ENCODE results near the gene USH1C. TPM values are rescaled to one million over a fixed set of nuclear protein-coding genes. Genes with fewer than 3 reads are reported as not detected.

The USH1C gene
- total and polyA plus RNA-seq, 4 donors: 0.10 to 0.55 (median 0.13) TPM

DNA sequence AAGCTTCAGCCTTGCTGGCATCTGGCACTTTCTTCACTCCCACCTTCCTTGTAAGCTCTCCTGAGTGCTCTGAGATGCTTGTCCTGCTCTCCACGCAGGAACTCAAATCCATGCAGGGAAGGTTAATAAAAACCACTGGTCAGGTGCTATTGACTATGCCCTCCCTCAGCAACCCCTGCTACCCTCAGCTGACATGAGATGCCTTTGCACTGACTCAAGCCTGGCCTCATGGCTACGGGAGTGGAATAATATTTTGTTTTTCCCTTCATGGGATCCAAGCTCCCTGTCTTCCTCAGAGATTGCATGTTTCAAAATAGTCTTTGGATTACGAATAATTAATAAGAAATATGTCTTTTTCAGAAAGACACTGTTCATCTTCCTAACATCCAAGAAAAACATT is 35.9 kb downstream of the USH1C start:
- no peak overlapping the region for H3K9ac ChIP-seq (ENCODE audit: insufficient read depth in 1 of 2, low read length in 2 of 2)
- no peaks in the 10 kb centered on the region for H3K36me3 ChIP-seq (ENCODE audit: control insufficient read depth in 4 of 4, insufficient read depth in 4 of 4, low read length in 4 of 4)
- WGBS, 2 donors: 56 to 76% methylated on average over 3 of the region's 3 CpGs
- H3K4me1 ChIP-seq (ENCODE audit: control insufficient read depth in 5 of 5, insufficient read depth in 5 of 5, low read length in 5 of 5): no peaks in the 10 kb centered on the region
- TF ChIP-seq, protein P1, sequence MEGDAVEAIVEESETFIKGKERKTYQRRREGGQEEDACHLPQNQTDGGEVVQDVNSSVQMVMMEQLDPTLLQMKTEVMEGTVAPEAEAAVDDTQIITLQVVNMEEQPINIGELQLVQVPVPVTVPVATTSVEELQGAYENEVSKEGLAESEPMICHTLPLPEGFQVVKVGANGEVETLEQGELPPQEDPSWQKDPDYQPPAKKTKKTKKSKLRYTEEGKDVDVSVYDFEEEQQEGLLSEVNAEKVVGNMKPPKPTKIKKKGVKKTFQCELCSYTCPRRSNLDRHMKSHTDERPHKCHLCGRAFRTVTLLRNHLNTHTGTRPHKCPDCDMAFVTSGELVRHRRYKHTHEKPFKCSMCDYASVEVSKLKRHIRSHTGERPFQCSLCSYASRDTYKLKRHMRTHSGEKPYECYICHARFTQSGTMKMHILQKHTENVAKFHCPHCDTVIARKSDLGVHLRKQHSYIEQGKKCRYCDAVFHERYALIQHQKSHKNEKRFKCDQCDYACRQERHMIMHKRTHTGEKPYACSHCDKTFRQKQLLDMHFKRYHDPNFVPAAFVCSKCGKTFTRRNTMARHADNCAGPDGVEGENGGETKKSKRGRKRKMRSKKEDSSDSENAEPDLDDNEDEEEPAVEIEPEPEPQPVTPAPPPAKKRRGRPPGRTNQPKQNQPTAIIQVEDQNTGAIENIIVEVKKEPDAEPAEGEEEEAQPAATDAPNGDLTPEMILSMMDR (IDR thresholded peaks at IDR 0.05; ENCODE audit: control extremely low read depth, extremely low read depth): no peak
- ATAC-seq (ENCODE audit: insufficient read depth, low FRiP score) (no peak), DNase-seq (no peak)
- no peak overlapping the region for H3K27ac ChIP-seq (ENCODE audit: low read depth in 1 of 2, low read length in 1 of 2)
- no peaks in the 10 kb centered on the region for H3K27me3 ChIP-seq (ENCODE audit: control insufficient read depth in 3 of 3, insufficient read depth in 3 of 3, low read length in 2 of 3)
- H3K9me3 ChIP-seq (ENCODE audit: control insufficient read depth in 4 of 4, insufficient read depth in 3 of 4, low read length in 3 of 4): no peaks in the 10 kb centered on the region
- no peak overlapping the region for H3K4me3 ChIP-seq

DNA sequence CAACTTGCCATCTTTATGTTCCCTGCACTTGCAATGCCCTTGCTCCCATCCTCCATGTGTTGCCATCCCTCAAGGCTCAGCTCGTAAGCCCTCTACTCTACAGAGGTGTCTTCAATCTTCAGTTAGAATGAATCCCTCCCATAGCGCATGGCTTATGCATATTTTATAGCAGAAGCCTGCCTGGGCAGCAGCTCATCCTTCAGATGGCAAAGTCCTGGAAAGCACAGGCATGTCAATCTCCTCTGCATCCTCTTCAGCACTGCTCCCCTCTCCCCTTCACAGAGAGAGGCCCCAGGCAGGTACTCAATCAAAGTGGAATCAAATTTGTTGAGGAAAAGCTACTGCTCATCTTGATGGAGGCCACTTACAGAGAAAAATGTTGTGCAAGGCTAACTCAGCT is 36.4 kb downstream of the USH1C start:
- no peak overlapping the region for H3K4me3 ChIP-seq
- TF ChIP-seq, protein P1 (IDR thresholded peaks at IDR 0.05; ENCODE audit: control extremely low read depth, extremely low read depth): no peak
- DNase-seq (no peak), ATAC-seq (ENCODE audit: insufficient read depth, low FRiP score) (no peak)
- H3K4me1 ChIP-seq (ENCODE audit: control insufficient read depth in 5 of 5, insufficient read depth in 5 of 5, low read length in 5 of 5): no peaks in the 10 kb centered on the region
- H3K9ac ChIP-seq (ENCODE audit: insufficient read depth in 1 of 2, low read length in 2 of 2): no peak overlapping the region
- H3K9me3 ChIP-seq (ENCODE audit: control insufficient read depth in 4 of 4, insufficient read depth in 3 of 4, low read length in 3 of 4): no peaks in the 10 kb centered on the region
- H3K27me3 ChIP-seq (ENCODE audit: control insufficient read depth in 3 of 3, insufficient read depth in 3 of 3, low read length in 2 of 3): no peaks in the 10 kb centered on the region
- 91 to 92% methylated on average over 2 of the region's 2 CpGs for WGBS, 2 donors
- no peak overlapping the region for H3K27ac ChIP-seq (ENCODE audit: low read depth in 1 of 2, low read length in 1 of 2)
- no peaks in the 10 kb centered on the region for H3K36me3 ChIP-seq (ENCODE audit: control insufficient read depth in 4 of 4, insufficient read depth in 4 of 4, low read length in 4 of 4)

DNA sequence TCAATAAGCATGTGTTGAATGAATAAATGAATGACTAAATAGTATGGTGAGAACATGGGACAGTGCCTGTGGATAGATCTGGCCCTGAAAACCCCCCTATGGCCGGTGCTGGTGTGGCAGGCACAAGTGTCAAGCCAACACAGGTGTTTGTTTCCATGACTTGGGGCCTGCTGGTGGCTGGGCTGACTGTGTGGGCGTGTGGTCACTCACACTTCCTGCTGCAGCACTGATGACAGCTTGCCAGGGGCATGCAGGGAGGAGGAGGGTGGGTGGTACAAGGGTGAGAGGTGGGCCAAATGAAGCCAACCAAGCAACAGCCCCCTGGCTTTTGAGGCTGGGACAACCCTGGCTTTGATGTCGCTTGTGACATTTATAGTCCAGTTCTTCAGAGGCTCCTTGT is 37.3 kb downstream of the USH1C start:
- Histone ChIP-seq H3K27ac (ENCODE audit: low read depth in 1 of 2, low read length in 1 of 2) (no peak overlapping the region), H3K36me3 (ENCODE audit: control insufficient read depth in 4 of 4, insufficient read depth in 4 of 4, low read length in 4 of 4) (no peaks in the 10 kb centered on the region), H3K4me3 (no peak overlapping the region), H3K4me1 (ENCODE audit: control insufficient read depth in 5 of 5, insufficient read depth in 5 of 5, low read length in 5 of 5) (no peaks in the 10 kb centered on the region), H3K27me3 (ENCODE audit: control insufficient read depth in 3 of 3, insufficient read depth in 3 of 3, low read length in 2 of 3) (no peaks in the 10 kb centered on the region), H3K9ac (ENCODE audit: insufficient read depth in 1 of 2, low read length in 2 of 2) (no peak overlapping the region), H3K9me3 (ENCODE audit: control insufficient read depth in 4 of 4, insufficient read depth in 3 of 4, low read length in 3 of 4) (no peaks in the 10 kb centered on the region)
- TF ChIP-seq, protein P1 (IDR thresholded peaks at IDR 0.05; ENCODE audit: control extremely low read depth, extremely low read depth): no peak
- WGBS, 2 donors: 60 to 68% methylated on average over 3 of the region's 3 CpGs
- no peak for ATAC-seq (ENCODE audit: insufficient read depth, low FRiP score)
- no peak for DNase-seq

DNA sequence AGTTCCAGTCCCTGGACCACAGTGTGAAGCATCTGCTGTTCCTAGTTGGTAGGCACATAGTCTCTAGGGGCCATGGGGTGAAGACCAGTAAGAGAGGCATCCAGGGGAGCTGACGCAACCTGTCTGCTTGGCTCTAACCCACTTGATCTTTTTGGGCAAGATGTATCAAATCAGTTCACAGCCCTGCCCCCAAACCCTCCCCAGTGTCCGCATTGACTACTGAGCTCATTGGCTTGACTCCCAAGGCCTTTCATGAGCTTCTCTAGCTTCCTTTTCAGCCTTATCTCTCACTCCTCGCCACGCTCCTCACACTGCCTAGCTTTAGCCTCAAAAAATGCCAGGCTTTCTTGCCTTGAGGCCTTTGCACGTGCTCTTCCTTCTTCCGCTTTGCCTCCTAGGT is 37.9 kb downstream of the USH1C start:
- no peak for ATAC-seq (ENCODE audit: insufficient read depth, low FRiP score)
- 87 to 93% methylated on average over 6 of the region's 6 CpGs for WGBS, 2 donors
- Histone ChIP-seq H3K4me3 (no peak overlapping the region), H3K9ac (ENCODE audit: insufficient read depth in 1 of 2, low read length in 2 of 2) (no peak overlapping the region), H3K27me3 (ENCODE audit: control insufficient read depth in 3 of 3, insufficient read depth in 3 of 3, low read length in 2 of 3) (no peaks in the 10 kb centered on the region), H3K9me3 (ENCODE audit: control insufficient read depth in 4 of 4, insufficient read depth in 3 of 4, low read length in 3 of 4) (no peaks in the 10 kb centered on the region), H3K36me3 (ENCODE audit: control insufficient read depth in 4 of 4, insufficient read depth in 4 of 4, low read length in 4 of 4) (no peaks in the 10 kb centered on the region), H3K4me1 (ENCODE audit: control insufficient read depth in 5 of 5, insufficient read depth in 5 of 5, low read length in 5 of 5) (no peaks in the 10 kb centered on the region), H3K27ac (ENCODE audit: low read depth in 1 of 2, low read length in 1 of 2) (no peak overlapping the region)
- no peak for DNase-seq
- TF ChIP-seq, protein P1 (IDR thresholded peaks at IDR 0.05; ENCODE audit: control extremely low read depth, extremely low read depth): no peak

Measured in lung (tissue), 12 donors.